Measurements from ENCODE around the gene DZANK1.
"Not testable (repeated sequence)": the region's sequence is repeated elsewhere in the genome, so short reads cannot be mapped to it uniquely, and the experiment has no call there.

The DZANK1 gene

GRCh38 chr20:18466894-18467730 is at the start of gene DZANK1, which contains the start of gene POLR3F:
TSS of gene DZANK1 (minus strand) at chr20:18467030. CDS start at chr20:18465358, 1,672 bp downstream.
TSS of gene POLR3F (plus strand) at chr20:18467390. CDS start at chr20:18467507, 117 bp downstream.
- DNase-seq, result peak; percentile 97

GRCh38 chr20:18515973-18516372 is 49.1 kb upstream of the DZANK1 start:
- no peak for DNase-seq

- no peak for DNase-seq
Observed at GRCh38 chr20:18514127-18514526, 47.3 kb upstream of the DZANK1 start.

GRCh38 chr20:18513208-18513607 is 46.4 kb upstream of the DZANK1 start:
- no peak for DNase-seq

- peak; percentile 48 for DNase-seq
Observed at GRCh38 chr20:18511571-18511970, 44.7 kb upstream of the DZANK1 start.

- DNase-seq, result peak; percentile 97
Observed at GRCh38 chr20:18507218-18508191, 40.7 kb upstream of the DZANK1 start, which contains the start of gene SEC23B. TSS of gene SEC23B (plus strand) at chr20:18507940. CDS start at chr20:18510836, 2,896 bp downstream.

GRCh38 chr20:18506744-18507143 is 39.9 kb upstream of the DZANK1 start:
- peak; percentile 11 for DNase-seq

GRCh38 chr20:18504479-18505060 is 37.7 kb upstream of the DZANK1 start:
- DNase-seq, result peak; percentile 58

- DNase-seq, result not testable (repeated sequence)
Observed at GRCh38 chr20:18501672-18502071, 34.8 kb upstream of the DZANK1 start.

- DNase-seq, result no peak
Observed at GRCh38 chr20:18497603-18498002, 30.8 kb upstream of the DZANK1 start.

- peak; percentile 84 for DNase-seq
Observed at GRCh38 chr20:18496740-18497592, 30.1 kb upstream of the DZANK1 start, which contains the start of gene RBBP9. TSS of gene RBBP9 (minus strand) at chr20:18497225. CDS start at chr20:18497167, 58 bp downstream.

GRCh38 chr20:18496042-18496441 is 29.2 kb upstream of the DZANK1 start:
- no peak for DNase-seq

GRCh38 chr20:18488301-18488700 is 21.5 kb upstream of the DZANK1 start:
- no peak for DNase-seq

- DNase-seq, result no peak
Observed at GRCh38 chr20:18481596-18481995, 14.8 kb upstream of the DZANK1 start.

- no peak for DNase-seq
Observed at GRCh38 chr20:18477821-18478220, 11.0 kb upstream of the DZANK1 start.

GRCh38 chr20:18477218-18477617 is 10.4 kb upstream of the DZANK1 start:
- no peak for DNase-seq

- no peak for DNase-seq
Observed at GRCh38 chr20:18466574-18466893, 296 bp downstream of the DZANK1 start.

- no peak for DNase-seq
Observed at GRCh38 chr20:18465536-18466200, 1.2 kb downstream of the DZANK1 start.

- DNase-seq, result no peak
Observed at GRCh38 chr20:18456600-18456999, 10.2 kb downstream of the DZANK1 start.

GRCh38 chr20:18443886-18444285 is 22.9 kb downstream of the DZANK1 start:
- DNase-seq, result no peak

GRCh38 chr20:18440403-18440802 is 26.4 kb downstream of the DZANK1 start:
- no peak for DNase-seq
